Activated T-cell treated with anti-CD3 and anti-CD28 coated beads for 1 hour (primary cell): ENCODE results near the gene LHFPL2.

Experiments used
- DNase-seq: peaks from one replicate; pipeline ENCODE4 v3.0.0-alpha.2; 2020; ENCODE audit warnings: low read depth

The LHFPL2 gene

GRCh38 chr5:78618303-78618702 is 30.3 kb downstream of the LHFPL2 start:
- DNase-seq, result no peak

GRCh38 chr5:78615697-78616096 is 32.9 kb downstream of the LHFPL2 start:
- no peak for DNase-seq

GRCh38 chr5:78614816-78615215 is 33.8 kb downstream of the LHFPL2 start:
- DNase-seq, result no peak

GRCh38 chr5:78613756-78614155 is 34.8 kb downstream of the LHFPL2 start:
- DNase-seq, result no peak

GRCh38 chr5:78613151-78613533 is 35.4 kb downstream of the LHFPL2 start:
- DNase-seq, result no peak

GRCh38 chr5:78612227-78613150 is 36.1 kb downstream of the LHFPL2 start:
- DNase-seq, result no peak

GRCh38 chr5:78611126-78611605 is 37.4 kb downstream of the LHFPL2 start:
- DNase-seq, result no peak

GRCh38 chr5:78610636-78611035 is 37.9 kb downstream of the LHFPL2 start:
- no peak for DNase-seq

GRCh38 chr5:78610163-78610583 is 38.4 kb downstream of the LHFPL2 start:
- DNase-seq, result no peak

- DNase-seq, result no peak
Observed at GRCh38 chr5:78607864-78608263, 40.7 kb downstream of the LHFPL2 start.

- no peak for DNase-seq
Observed at GRCh38 chr5:78606241-78606640, 42.3 kb downstream of the LHFPL2 start.

GRCh38 chr5:78605611-78606010 is 43.0 kb downstream of the LHFPL2 start:
- no peak for DNase-seq

- no peak for DNase-seq
Observed at GRCh38 chr5:78604689-78605285, 43.8 kb downstream of the LHFPL2 start.

GRCh38 chr5:78603636-78604175 is 44.9 kb downstream of the LHFPL2 start:
- DNase-seq, result no peak

GRCh38 chr5:78602400-78602799 is 46.2 kb downstream of the LHFPL2 start:
- DNase-seq, result no peak

GRCh38 chr5:78601559-78602314 is 46.8 kb downstream of the LHFPL2 start:
- no peak for DNase-seq

GRCh38 chr5:78600687-78601414 is 47.7 kb downstream of the LHFPL2 start:
- DNase-seq, result no peak

GRCh38 chr5:78598973-78599372 is 49.6 kb downstream of the LHFPL2 start:
- DNase-seq, result no peak

- no peak for DNase-seq
Observed at GRCh38 chr5:78597974-78598371, 50.6 kb downstream of the LHFPL2 start.

- DNase-seq, result no peak
Observed at GRCh38 chr5:78597068-78597973, 51.3 kb downstream of the LHFPL2 start.
